Gastrocnemius medialis (tissue), 4 donors: ENCODE measurements around the gene ENTR1.

Experiments used
- CTCF ChIP-seq, 5 experiments: fragments of 450-650 bp in 3 of 5; fragments of 200-600 bp in 2 of 5; sonication (generic) in 2 of 5; IDR thresholded peaks in 4 of 5; conservative IDR thresholded peaks in 1 of 5; 1 replicate in 4 of 5; 2 replicates in 1 of 5; pipeline ENCODE4 v1.5.1; 2016 to 2019; ENCODE audit warnings: antibody characterized with exemption in 5 of 5, mild to moderate bottlenecking in 3 of 5, moderate library complexity in 3 of 5
- POLR2A ChIP-seq, 2 donors: fragments of 450-650 bp; IDR thresholded peaks; one replicate each; pipeline ENCODE4 v1.6.1; 2017; ENCODE audit warnings: antibody characterized with exemption in 2 of 2, mild to moderate bottlenecking in 2 of 2, moderate library complexity in 2 of 2

DNA sequence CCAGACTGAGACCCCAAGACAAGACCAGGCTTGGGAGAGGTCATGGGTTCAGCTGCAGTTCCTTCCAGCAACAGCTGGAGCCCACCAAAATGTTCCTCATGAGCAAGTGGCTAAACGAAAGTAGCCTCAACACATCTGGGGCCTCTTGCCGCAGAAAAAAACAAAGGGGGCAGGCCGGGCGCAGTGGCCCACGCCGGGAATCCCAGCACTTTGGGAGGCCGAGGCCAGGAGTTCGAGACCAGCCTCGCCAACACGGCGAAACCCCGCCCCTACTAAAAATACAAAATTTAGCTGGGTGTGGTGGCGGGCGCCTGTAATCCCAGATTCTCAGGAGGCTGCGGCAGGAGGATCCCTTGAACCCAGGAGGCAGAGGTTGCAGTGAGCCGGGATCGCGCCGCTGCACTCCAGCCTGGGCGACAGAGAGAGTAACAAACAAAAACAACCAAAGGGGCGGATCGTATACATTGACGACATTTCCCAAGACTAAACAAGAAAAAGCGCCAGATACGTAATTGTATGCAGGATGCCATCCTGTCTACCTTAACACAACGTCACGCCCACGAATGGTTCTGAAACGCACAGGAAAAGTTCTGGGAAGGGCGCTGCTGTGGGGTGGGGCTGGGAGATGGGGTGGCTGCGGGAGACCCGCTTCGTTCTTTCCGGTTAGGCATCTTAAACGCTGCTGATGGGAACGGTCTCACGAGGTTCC, 27.6 kb upstream of the ENTR1 start:
- TF ChIP-seq POLR2A (IDR thresholded peaks at IDR 0.05) (no peak), CTCF (IDR thresholded peaks at IDR 0.05 in 4 of 5, conservative IDR thresholded peaks at IDR 0.05 in 1 of 5) (no peak)
